HepG2 (cell line): ENCODE data around the gene PRSS8. TPM values are rescaled to one million over a fixed set of nuclear protein-coding genes. Genes with fewer than 3 reads are reported as not detected.
A peak's percentile ranks its signal among the peaks of the same experiment; 100 is the strongest.

Experiments used
- ADNP ChIP-seq: sonication (generic); formaldehyde crosslinking; IDR thresholded peaks from 2 replicates; pipeline ENCODE4 v1.4.0; 2020; ENCODE audit warnings: missing genetic modification reagents
- ATF7-NPFF ChIP-seq: sonication (generic); formaldehyde crosslinking; IDR thresholded peaks from 2 replicates; pipeline ENCODE4 v1.8.1; 2023; ENCODE audit warnings: mild to moderate bottlenecking, low read depth, missing genetic modification reagents, moderate library complexity
- FOXA3 ChIP-seq: IDR thresholded peaks from 2 replicates; pipeline ENCODE4 v1.6.1; 2016; ENCODE audit warnings: missing genetic modification reagents, missing compliant biosample characterization
- JUND ChIP-seq: sonication (generic); formaldehyde crosslinking; IDR thresholded peaks from 2 replicates; pipeline ENCODE4 v1.8.0; 2022; ENCODE audit warnings: mild to moderate bottlenecking, missing genetic modification reagents
- KAT2B ChIP-seq: fragments of 150-350 bp; IDR thresholded peaks from 2 replicates; pipeline ENCODE4 v1.6.1; 2014; ENCODE audit warnings: low read depth, low read length, borderline replicate concordance
- MTA1 ChIP-seq: sonication (generic); formaldehyde crosslinking; IDR thresholded peaks from 2 replicates; pipeline ENCODE4 v1.4.0; 2020; ENCODE audit warnings: missing genetic modification reagents, mild to moderate bottlenecking, borderline replicate concordance
- SIN3A ChIP-seq: IDR thresholded peaks from 2 replicates; pipeline ENCODE4 v1.6.1; 2011; ENCODE audit warnings: low read depth, mild to moderate bottlenecking, control low read depth, low read length, borderline replicate concordance
- SMAD3 ChIP-seq: sonication (generic); formaldehyde crosslinking; IDR thresholded peaks from 2 replicates; pipeline ENCODE4 v1.4.0; 2020; ENCODE audit warnings: missing genetic modification reagents
- SRF ChIP-seq: IDR thresholded peaks from 2 replicates; pipeline ENCODE4 v1.6.1; 2011; ENCODE audit warnings: mild to moderate bottlenecking, low read depth, low read length, moderate library complexity
- ZFX ChIP-seq: sonication (generic); formaldehyde crosslinking; IDR thresholded peaks from 2 replicates; pipeline ENCODE4 v1.4.0; 2020; ENCODE audit warnings: mild to moderate bottlenecking, low read depth, missing genetic modification reagents, moderate library complexity
- ZNF225 ChIP-seq: sonication (generic); formaldehyde crosslinking; IDR thresholded peaks from 2 replicates; pipeline ENCODE4 v1.4.0; 2020; ENCODE audit warnings: mild to moderate bottlenecking, missing genetic modification reagents
- ZNF326 ChIP-seq: sonication (generic); formaldehyde crosslinking; IDR thresholded peaks from 2 replicates; pipeline ENCODE4 v1.4.0; 2020; ENCODE audit warnings: missing genetic modification reagents, borderline replicate concordance
- ZNF564 ChIP-seq: sonication (generic); formaldehyde crosslinking; IDR thresholded peaks from 2 replicates; pipeline ENCODE4 v1.8.1; 2023; ENCODE audit warnings: mild to moderate bottlenecking, missing genetic modification reagents
- polyA plus RNA-seq, 8 experiments: library from polyadenylated mRNA; depleted of rRNA in 3 of 8; stranded (reverse) in 7 of 8; unstranded in 1 of 8; fragments of >200 nt; fragmentation: Illumina TruSeq in 4 of 8; extraction: Trizol in 4 of 8; gene quantifications; 2 replicates each; pipeline versions ENCODE4 v1.2.1 to v1.2.3, GENCODE V29; 2011 to 2016; ENCODE audit warnings: low read depth in 4 of 8, missing spikeins in 1 of 8, mixed read lengths in 1 of 8; ENCODE audit not compliant: insufficient read depth in 1 of 8
- total RNA-seq, 5 experiments: library from RNA; depleted of rRNA; stranded (reverse); fragments of >200 nt; fragmentation: Illumina TruSeq; extraction: Trizol; gene quantifications; 2 replicates each; pipeline ENCODE4 v1.2.3, GENCODE V29; 2016; ENCODE audit warnings: low read depth in 1 of 5
- TF ChIP-seq, protein P1 (sequence below): sonication (generic); formaldehyde crosslinking; conservative IDR thresholded peaks from 2 replicates; pipeline ENCODE4 v1.4.0; 2020; ENCODE audit warnings: mild to moderate bottlenecking, missing genetic modification reagents, moderate library complexity
- TF ChIP-seq, protein P2 (sequence below): sonication (generic); formaldehyde crosslinking; IDR thresholded peaks from 2 replicates; pipeline ENCODE4 v1.9.0; 2021; ENCODE audit warnings: missing genetic modification reagents, mild to moderate bottlenecking, borderline replicate concordance
- TF ChIP-seq, protein P3 (sequence below): sonication (generic); formaldehyde crosslinking; IDR thresholded peaks from 2 replicates; pipeline ENCODE4 v1.9.0; 2021; ENCODE audit warnings: mild to moderate bottlenecking, missing genetic modification reagents
- TF ChIP-seq, protein P4 (sequence below): sonication (generic); formaldehyde crosslinking; IDR thresholded peaks from 2 replicates; pipeline ENCODE4 v1.4.0; 2020; ENCODE audit warnings: mild to moderate bottlenecking, missing genetic modification reagents

Gene PRSS8
- total and polyA plus RNA-seq, 2 of the 13 experiments (the other 11 are each of a cell fraction or from before 2014, with no cell fraction given): 2.6 to 7.2 TPM

DNA sequence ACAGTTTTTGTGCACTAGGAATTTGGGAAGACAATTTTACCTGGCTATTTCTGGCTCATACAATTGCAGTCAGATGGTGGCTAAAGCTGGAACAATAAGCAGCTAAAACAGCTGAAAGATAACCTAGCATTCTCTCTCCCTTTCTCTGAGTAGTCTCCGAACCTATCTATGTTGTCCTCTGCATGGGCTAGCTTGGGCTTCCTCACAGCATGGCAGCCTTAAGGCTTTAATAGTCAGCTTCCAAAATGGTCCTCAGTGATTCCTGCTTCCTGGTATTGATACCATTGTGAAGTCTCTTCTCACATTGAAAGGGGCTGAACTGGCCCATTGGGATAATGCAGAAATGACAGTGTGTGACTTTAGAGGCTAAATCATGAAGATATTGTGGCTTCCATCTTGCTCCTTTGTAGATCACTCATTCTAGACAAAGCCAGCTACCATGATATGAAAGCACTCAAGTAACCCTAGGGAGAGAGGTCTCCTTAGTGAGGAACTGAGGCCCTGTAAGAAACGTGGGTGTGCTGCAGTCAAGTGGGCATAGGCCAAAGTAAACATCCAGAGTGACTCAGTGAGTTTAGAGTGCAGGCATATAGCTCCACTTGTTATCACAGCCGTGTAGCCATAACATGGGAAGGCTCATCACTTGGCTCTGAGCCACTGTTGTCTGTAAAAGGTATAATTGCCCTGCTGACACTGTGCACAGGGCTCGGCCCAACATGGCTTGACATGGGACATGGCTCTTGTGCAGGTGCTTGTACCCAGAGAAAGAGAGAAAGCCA lies 35.5 kb downstream of the PRSS8 start (continued):
- TF ChIP-seq, protein P1, sequence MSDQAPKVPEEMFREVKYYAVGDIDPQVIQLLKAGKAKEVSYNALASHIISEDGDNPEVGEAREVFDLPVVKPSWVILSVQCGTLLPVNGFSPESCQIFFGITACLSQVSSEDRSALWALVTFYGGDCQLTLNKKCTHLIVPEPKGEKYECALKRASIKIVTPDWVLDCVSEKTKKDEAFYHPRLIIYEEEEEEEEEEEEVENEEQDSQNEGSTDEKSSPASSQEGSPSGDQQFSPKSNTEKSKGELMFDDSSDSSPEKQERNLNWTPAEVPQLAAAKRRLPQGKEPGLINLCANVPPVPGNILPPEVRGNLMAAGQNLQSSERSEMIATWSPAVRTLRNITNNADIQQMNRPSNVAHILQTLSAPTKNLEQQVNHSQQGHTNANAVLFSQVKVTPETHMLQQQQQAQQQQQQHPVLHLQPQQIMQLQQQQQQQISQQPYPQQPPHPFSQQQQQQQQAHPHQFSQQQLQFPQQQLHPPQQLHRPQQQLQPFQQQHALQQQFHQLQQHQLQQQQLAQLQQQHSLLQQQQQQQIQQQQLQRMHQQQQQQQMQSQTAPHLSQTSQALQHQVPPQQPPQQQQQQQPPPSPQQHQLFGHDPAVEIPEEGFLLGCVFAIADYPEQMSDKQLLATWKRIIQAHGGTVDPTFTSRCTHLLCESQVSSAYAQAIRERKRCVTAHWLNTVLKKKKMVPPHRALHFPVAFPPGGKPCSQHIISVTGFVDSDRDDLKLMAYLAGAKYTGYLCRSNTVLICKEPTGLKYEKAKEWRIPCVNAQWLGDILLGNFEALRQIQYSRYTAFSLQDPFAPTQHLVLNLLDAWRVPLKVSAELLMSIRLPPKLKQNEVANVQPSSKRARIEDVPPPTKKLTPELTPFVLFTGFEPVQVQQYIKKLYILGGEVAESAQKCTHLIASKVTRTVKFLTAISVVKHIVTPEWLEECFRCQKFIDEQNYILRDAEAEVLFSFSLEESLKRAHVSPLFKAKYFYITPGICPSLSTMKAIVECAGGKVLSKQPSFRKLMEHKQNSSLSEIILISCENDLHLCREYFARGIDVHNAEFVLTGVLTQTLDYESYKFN (CRISPR knock-in tag): no peak
- TF ChIP-seq, protein P2, sequence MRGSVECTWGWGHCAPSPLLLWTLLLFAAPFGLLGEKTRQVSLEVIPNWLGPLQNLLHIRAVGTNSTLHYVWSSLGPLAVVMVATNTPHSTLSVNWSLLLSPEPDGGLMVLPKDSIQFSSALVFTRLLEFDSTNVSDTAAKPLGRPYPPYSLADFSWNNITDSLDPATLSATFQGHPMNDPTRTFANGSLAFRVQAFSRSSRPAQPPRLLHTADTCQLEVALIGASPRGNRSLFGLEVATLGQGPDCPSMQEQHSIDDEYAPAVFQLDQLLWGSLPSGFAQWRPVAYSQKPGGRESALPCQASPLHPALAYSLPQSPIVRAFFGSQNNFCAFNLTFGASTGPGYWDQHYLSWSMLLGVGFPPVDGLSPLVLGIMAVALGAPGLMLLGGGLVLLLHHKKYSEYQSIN (CRISPR knock-in tag): no peak
- TF ChIP-seq SMAD3 (CRISPR knock-in tag) (no peak), ATF7-NPFF (CRISPR knock-in tag) (no peak), MTA1 (CRISPR knock-in tag) (no peak), ZFX (0 out of 2 replicates have a peak, but pooled peaks have one; percentile 39), FOXA3 (CRISPR knock-in tag) (peak; percentile 61), KAT2B (no peak), JUND (no peak), ZNF326 (CRISPR knock-in tag) (no peak), ADNP (CRISPR knock-in tag) (no peak), ZNF225 (CRISPR knock-in tag) (no peak), ZNF564 (CRISPR knock-in tag) (no peak), SIN3A (no peak), SRF (no peak)
- TF ChIP-seq, protein P3, sequence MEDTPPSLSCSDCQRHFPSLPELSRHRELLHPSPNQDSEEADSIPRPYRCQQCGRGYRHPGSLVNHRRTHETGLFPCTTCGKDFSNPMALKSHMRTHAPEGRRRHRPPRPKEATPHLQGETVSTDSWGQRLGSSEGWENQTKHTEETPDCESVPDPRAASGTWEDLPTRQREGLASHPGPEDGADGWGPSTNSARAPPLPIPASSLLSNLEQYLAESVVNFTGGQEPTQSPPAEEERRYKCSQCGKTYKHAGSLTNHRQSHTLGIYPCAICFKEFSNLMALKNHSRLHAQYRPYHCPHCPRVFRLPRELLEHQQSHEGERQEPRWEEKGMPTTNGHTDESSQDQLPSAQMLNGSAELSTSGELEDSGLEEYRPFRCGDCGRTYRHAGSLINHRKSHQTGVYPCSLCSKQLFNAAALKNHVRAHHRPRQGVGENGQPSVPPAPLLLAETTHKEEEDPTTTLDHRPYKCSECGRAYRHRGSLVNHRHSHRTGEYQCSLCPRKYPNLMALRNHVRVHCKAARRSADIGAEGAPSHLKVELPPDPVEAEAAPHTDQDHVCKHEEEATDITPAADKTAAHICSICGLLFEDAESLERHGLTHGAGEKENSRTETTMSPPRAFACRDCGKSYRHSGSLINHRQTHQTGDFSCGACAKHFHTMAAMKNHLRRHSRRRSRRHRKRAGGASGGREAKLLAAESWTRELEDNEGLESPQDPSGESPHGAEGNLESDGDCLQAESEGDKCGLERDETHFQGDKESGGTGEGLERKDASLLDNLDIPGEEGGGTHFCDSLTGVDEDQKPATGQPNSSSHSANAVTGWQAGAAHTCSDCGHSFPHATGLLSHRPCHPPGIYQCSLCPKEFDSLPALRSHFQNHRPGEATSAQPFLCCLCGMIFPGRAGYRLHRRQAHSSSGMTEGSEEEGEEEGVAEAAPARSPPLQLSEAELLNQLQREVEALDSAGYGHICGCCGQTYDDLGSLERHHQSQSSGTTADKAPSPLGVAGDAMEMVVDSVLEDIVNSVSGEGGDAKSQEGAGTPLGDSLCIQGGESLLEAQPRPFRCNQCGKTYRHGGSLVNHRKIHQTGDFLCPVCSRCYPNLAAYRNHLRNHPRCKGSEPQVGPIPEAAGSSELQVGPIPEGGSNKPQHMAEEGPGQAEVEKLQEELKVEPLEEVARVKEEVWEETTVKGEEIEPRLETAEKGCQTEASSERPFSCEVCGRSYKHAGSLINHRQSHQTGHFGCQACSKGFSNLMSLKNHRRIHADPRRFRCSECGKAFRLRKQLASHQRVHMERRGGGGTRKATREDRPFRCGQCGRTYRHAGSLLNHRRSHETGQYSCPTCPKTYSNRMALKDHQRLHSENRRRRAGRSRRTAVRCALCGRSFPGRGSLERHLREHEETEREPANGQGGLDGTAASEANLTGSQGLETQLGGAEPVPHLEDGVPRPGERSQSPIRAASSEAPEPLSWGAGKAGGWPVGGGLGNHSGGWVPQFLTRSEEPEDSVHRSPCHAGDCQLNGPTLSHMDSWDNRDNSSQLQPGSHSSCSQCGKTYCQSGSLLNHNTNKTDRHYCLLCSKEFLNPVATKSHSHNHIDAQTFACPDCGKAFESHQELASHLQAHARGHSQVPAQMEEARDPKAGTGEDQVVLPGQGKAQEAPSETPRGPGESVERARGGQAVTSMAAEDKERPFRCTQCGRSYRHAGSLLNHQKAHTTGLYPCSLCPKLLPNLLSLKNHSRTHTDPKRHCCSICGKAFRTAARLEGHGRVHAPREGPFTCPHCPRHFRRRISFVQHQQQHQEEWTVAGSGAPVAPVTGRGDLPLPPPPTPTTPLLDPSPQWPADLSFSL (CRISPR knock-in tag): no peak
- TF ChIP-seq, protein P4, sequence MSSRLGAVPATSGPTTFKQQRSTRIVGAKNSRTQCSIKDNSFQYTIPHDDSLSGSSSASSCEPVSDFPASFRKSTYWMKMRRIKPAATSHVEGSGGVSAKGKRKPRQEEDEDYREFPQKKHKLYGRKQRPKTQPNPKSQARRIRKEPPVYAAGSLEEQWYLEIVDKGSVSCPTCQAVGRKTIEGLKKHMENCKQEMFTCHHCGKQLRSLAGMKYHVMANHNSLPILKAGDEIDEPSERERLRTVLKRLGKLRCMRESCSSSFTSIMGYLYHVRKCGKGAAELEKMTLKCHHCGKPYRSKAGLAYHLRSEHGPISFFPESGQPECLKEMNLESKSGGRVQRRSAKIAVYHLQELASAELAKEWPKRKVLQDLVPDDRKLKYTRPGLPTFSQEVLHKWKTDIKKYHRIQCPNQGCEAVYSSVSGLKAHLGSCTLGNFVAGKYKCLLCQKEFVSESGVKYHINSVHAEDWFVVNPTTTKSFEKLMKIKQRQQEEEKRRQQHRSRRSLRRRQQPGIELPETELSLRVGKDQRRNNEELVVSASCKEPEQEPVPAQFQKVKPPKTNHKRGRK (CRISPR knock-in tag): no peak
